GM20431 (cell line): ENCODE measurements around the gene CLEC18C.
"Not testable (repeated sequence)": the region's sequence is repeated elsewhere in the genome, so short reads cannot be mapped to it uniquely, and the experiment has no call there.

ENCODE experiments used
- in situ Hi-C: fragments of 300-500 bp; cut with MseI, MboI; formaldehyde crosslinking; loops from one replicate; pipeline ENCODE4 v1.15.0; 2020; ENCODE audit warnings: low sequenced_read_pairs; ENCODE audit not compliant: unreplicated experiment

The CLEC18C gene

GRCh38 chr16:70204010-70204409, 30.4 kb downstream of the CLEC18C start:
- in situ Hi-C loops: not testable (repeated sequence)

DNA sequence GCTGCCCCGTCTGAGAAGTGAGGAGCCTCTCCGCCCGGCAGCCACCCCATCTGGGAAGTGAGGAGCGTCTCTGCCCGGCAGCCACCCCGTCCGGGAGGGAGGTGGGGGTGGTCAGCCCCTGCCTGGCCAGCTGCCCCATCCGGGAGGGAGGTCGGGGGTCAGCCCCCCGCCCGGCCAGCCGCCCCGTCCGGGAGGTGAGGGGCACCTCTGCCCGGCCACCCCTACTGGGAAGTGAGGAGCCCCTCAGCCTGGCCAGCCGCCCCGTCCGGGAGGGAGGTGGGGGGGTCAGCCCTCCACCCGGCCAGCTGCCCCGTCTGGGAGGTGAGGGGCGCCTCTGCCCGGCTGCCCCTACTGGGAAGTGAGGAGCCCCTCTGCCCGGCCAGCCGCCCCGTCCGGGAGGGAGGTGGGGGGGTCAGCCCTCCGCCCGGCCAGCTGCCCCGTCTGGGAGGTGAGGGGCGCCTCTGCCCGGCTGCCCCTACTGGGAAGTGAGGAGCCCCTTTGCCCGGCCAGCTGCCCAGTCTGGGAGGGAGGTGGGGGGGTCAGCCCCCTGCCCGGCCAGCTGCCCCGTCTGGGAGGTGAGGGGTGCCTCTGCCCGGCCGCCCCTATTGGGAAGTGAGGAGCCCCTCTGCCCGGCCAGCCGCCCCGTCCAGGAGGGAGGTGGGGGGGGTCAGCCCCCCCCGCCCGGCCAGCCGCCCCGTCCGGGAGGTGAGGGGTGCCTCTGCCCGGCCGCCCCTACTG, 31.2 kb downstream of the CLEC18C start:
- in situ Hi-C loops: not testable (repeated sequence)

GRCh38 chr16:70206382-70206781, 32.8 kb downstream of the CLEC18C start:
- in situ Hi-C loops: not testable (repeated sequence)

DNA sequence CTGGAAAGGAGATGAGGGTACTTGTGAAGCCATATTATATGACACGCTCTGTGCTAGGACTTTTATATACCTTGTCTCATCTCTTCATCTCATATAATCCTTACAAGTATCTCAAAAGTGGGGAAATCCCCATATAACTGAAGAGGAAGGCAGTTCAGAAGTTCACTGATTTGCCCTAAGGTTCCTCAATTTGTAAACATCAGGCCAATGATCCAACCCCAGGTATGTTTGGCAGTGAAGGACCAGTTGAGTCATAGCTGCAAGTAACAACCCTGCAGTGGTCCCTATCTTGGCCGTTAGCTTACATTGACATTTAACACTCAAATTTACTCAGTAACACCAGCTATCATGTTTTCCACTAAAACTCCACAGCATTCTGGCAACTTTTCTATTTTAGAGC, 45.0 kb downstream of the CLEC18C start:
- in situ Hi-C loops: not testable (repeated sequence)

- in situ Hi-C loops: not testable (repeated sequence)
These were observed 49.0 kb downstream of the CLEC18C start for GRCh38 chr16:70222574-70222973.

DNA sequence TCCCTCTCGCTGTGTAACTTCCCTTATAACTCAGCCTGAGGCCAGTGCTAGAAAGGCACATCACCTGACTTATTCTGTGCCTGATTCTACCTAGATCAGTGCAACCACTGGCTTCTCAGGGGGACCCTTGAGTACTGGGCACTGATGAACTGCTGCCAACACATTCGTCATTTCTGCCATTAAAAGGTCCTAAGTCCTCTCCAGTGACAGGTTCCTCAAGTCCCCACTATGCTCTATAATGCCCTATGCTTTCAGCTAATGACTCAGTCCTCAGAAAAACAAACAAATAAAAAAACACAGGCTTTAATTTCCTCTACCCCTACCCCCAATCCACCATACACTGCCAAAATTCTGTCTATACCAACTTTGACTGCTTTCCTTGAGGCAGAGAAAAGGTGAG, 49.6 kb downstream of the CLEC18C start:
- in situ Hi-C loops: not testable (repeated sequence)

DNA sequence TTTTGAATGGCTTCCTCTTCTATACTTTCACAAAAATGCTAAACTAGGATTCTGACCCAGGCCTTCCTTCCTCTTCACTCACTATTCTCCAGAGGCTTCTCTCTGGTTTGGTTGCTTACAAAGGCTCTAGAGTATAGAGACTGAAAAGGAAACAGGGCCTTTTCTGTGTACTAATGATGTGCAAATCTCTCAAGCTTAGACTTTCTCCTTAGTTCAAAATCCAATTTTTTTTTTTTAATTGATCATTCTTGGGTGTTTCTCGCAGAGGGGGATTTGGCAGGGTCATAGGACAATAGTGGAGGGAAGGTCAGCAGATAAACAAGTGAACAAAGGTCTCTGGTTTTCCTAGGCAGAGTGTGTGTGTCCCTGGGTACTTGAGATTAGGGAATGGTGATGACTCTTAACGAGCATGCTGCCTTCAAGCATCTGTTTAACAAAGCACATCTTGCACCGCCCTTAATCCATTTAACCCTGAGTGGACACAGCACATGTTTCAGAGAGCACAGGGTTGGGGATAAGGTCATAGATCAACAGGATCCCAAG, 50.5 kb downstream of the CLEC18C start:
- in situ Hi-C loops: not testable (repeated sequence)

- in situ Hi-C loops: not testable (repeated sequence)
These were observed 51.1 kb downstream of the CLEC18C start for GRCh38 chr16:70224645-70225044.

DNA sequence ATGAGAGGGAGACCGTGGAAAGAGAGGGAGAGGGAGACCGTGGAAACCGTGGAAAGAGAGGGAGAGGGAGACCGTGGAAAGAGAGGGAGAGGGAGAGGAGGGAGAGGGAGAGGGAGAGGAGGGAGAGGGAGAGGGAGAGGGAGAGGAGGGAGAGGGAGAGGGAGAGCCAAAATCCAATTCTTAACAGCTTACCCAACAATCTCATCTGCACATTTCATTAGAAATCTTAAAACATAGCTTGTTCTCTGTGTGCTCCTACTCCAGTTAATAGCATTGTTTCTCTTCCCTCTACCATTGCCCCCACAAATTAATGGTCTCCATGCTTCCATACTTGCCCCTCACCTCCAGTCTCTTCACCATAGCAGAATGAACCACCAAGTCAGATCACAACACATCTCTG, 51.8 kb downstream of the CLEC18C start:
- in situ Hi-C loops: not testable (repeated sequence)

GRCh38 chr16:70226024-70226423, 52.4 kb downstream of the CLEC18C start:
- in situ Hi-C loops: not testable (repeated sequence)

DNA sequence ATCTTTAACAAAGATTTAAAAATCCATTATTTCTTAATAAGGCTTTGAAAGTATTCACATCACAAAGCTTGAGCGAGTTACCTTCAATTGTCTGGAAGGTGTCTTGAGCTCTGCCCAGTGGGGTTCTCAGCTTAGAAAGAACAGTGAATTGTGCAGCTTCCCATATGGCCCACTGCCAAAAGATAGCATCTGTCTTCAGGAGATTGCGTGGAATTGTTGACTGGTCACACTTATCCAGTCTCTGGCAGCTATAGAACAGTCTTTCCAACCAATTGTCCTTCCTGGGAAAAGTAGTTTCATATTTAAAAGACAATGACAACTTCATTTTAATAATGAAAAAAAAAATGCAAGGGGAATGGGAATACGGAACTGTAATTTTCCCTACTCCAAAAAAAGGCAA, 58.2 kb downstream of the CLEC18C start:
- in situ Hi-C loops: not testable (repeated sequence)
